HPDE6-E6E7 (cell line): ENCODE results near the gene CLPX.
"Not testable (repeated sequence)": the region's sequence is repeated elsewhere in the genome, so short reads cannot be mapped to it uniquely, and the experiment has no call there.

Experiments
- DNase-seq: peaks from one replicate; pipeline ENCODE4 v3.0.0; 2011; ENCODE audit warnings: missing footprints; ENCODE audit errors: extremely low spot score

Gene CLPX

DNA sequence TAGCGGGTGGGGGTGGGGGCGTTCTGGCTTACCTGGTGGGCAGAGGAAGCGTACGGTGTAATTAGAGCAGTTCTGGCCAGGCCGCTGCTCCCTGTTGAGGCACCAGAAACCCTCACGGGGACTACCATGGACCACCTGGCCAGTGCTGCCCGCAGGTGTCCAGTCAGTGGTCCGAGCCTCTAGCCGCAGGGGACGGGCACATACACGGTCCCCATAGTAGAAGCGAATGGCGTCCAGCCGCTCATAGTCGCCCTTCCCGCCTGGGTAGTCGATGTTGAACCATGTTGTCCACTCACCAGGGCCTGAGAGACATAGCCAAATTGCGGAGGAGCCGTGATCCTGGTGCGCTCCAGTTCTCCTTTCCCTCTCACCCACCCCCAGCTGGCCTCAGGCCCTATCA is 21.6 kb upstream of the CLPX start:
- DNase-seq: no peak

DNA sequence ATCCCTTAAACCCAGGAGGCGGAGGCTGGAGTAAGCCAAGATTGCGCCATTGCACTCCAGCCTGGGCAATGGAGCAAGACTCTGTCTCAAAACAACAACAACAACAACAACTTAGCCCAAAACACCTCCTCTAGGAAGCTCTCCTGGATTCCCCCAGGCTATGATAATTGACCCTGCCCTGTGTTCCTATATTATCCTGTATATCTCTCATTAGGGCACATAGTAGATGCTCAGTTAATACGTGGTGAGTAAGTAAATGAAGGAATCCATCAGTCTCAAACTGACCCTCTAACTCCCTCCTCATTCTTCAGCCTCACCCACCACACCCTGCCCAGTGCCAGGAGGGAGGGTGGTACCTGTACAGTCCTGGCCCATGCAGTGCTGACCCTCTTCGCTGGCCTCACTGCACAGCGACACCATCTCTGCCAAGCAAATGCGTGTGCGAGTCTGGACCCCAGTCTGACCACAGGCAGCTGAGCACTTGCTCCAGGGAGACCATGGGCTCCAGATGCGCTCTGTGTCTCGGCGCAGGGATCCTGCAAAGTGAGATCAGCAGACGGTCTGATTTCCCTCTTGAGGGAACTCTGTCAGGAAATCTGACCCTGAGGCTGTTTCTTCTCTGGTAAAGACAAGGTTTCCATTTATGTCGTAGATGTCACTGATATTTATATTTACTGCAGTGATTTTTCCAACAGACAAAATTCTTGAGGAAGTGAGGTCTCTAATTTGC is 20.0 kb upstream of the CLPX start:
- no peak for DNase-seq

DNA sequence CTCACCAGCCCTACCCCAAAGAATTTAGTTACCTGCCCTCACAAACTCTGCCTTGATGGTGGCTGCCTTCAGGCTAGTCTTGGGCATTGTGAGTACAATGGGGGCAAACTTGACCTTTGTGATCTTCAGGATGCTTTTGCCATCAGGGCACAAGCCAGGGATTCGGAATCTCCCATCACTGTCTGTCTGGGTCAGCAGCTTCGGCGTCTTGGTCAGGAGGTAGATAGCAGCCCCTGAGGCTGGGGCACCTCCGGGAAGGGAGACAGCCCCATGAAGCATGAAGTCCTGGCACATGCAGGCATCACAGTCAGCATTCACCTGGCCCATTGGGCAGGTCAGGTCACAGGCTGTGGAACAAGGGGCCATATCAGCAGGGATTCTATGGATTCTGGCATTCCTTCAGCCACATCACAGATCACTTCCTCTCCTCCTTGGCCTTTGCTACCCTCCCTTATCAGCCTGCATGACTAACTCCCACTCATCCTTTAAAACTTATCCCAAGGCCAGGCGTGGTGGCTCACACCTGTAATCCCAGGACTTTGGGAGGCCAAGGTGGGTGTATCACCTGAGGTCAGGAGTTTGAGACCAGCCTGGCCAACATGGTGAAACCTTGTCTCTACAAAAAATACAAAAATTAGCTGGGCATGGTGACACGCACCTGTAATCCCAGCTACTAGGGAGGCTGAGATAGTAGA is 19.2 kb upstream of the CLPX start:
- DNase-seq: no peak

DNA sequence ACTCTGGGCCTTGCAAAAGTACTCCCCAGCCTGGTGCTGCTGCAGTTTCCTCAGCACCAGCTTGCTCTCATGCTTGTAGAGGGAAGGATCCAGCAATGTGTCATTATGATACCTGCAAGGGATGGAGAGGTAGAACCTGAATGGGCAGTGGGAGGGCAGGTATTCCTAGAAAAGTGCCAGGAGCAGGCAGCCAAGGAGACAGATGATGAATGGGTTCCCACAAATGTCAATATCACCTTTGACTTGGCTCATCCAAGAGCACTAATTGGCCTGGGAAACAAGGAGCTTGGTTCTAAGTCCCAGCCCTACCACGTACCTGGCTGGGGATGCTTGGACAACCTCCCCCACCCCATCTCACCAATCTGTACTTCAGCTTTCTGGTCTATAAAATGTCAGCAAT is 16.8 kb upstream of the CLPX start:
- DNase-seq: no peak

DNA sequence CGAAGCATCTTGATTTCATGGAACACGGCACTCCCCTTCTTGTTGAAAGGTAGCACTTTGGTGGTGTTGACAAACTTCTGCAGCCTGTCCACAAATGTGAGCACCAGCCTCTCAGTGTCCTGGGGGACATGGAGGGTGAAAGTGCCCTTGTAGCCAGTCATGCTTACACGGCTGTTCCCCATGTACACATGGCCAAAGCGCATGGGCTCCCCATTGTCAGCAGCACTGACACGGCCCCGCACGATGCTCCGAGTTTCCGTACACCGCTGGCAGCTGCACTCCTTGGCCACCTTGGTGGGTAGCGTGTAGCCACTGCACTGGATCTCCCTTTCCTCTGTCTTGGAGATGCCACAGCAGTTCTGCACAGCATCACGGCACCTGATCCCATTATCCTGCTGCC is 13.4 kb upstream of the CLPX start:
- DNase-seq: no peak

DNA sequence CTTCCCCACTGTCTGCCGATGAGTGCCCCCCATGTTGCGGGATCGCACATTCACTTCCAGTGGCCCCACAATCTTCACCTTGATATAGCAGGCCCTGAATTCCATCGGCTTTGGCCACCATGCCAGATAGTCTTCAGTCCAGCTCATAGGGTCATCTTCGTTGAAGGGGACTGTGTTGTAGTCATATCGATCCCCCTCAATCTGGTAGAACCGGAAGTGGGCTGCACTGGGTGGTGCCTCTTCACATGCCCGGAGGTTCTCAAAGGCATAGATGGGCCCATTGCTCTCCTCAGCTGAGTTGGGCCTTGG is 12.1 kb upstream of the CLPX start:
- no peak for DNase-seq

DNA sequence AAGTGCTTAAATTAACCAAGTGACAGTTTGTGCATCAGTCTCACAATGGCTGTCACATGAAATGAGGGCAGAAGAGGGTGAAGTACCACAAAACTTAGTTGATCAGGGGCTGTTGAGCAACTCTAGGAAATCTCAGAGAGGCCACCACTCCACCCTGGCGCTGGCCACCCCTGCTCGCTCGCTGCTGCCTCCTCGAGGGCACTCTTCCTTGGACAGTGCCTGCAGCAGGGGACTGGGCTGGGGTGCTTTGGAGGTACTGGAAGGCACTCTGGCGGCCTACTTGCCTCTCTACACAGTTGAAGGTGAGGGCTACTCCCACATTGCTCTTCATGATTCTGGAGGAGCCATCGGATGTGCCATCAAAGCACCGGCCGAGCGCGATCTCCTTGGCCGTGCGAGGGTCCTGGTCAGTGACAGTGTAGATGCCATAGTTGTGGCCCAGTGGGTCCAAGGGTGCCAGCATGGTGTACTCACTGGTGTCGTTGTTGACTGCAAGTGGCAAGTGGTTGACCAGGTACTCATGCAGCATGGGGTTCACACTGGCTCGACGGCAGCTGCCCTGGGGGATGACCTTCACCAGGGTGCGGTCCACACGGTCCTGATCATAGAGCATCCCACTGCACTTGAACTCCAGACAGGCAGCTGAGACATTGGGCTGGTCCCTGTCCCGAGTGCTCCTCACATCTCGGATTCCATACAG is 11.6 kb upstream of the CLPX start:
- DNase-seq: no peak

DNA sequence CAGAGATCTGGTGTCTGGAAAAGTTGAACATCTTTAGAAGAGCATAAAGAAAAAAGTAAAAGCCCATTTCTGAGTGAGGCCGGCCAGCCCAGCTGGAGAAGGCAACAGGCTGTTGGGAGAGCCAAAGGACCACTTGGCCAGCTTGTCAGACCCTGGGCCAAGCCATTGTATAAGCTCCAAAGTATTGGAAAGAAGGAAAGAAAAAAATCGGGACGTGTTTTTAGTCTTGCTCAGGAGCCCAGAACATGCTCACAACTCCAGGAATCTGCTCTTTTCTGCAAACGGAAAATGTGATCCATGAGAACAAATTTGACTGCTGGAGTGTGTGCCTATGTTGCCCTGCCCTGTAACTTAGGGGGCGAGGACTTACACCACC is 10.4 kb upstream of the CLPX start:
- DNase-seq: no peak

DNA sequence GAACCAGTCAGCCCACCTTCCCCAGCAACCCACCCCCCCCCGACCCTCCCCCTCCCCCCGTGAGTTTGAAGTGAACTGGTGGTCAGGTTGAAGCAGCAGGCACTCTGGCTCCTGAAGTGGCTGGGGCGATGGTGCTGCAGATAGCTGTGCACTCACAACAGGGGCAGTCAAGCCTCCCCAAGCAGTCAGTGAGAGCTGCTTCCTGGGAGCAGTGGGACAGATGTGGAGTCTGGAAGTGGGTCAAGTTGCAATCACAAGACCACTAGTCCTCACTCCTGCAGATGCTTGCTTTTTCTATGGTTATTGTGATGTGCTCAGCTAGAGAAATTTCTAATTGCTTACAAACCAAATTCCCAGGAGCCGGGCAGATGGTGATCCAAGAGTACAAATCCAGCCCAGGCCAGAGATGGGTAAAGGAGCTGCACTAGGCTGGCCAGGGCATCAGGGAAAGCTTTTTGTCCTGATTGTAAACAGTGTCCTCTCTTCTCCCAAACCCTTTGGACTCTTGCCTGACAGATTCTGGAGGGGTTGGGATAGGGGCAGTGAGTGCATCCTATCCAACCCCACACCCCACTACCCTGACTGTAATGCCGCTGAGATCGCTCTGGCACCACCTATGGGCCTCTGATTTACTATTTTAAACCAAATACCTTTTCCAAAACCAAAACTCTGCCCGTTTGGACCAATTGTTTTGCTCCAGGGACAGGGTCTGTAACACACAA is 9.8 kb upstream of the CLPX start:
- no peak for DNase-seq

DNA sequence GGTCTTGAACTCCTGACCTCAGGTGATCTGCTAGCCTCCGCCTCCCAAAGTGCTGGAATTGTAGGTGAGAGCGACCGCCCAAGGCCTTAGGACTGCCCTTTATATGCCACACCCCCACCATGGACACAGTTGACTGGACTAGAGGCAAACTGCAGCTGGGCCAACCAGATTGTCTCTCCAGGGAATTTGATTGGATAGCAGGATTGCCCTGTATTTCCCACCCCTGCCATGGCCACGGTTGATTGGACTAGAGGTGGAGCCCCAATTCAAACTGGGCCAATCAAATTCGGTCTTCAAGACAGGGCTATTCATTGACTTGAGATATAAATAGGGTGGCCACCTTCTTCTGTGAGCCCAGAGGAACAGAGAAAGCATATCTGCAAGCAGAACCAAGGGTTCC is 6.9 kb upstream of the CLPX start:
- no peak for DNase-seq

DNA sequence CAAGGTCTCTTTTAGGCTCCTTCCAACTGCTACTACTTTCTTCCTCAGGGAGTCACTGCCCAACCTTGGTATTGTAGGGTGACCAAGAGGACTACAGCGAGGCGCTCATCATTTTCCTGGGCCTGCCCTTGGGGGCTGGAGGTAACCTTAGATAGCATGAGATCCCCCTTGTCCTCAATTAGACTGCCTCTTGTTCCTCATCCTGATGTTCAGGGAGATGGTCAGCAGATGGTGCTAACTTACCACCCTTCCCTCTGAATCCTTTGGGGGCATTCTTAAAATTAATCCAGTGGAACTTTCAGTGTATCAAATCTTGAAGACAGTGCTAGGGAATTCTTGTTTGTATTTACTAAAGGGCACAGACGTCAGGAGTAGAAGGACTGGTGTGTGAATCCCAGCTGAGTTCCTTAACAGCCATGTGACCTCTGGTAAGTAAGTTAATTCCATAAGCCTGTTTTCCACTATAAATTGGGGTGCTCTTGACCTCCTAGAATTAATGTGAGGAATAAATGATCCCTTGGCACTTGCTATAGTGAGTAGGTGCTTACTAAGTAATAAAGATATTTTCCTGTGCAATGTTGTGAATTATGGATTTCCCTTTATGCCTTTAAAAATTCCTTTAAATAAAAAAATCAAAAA is 4.1 kb upstream of the CLPX start:
- no peak for DNase-seq

DNA sequence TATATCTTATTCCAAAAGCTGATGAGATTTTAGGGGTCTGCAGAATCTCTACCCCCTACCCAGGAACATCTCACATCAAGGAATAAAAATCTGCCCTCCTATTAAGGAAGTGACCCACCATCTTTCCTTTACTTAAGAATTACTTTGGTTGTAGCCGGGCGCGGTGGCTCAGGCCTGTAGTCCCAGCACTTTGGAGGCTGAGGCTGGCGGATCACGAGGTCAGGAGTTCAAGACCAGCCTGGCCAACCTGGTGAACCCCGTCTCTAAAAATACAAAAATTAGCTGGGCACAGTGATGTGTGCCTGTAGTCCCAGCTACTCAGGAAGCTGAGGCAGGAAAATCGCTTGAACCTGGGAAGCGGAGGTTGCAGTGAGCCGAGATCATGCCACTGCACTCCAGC is 3.3 kb upstream of the CLPX start:
- not testable (repeated sequence) for DNase-seq

DNA sequence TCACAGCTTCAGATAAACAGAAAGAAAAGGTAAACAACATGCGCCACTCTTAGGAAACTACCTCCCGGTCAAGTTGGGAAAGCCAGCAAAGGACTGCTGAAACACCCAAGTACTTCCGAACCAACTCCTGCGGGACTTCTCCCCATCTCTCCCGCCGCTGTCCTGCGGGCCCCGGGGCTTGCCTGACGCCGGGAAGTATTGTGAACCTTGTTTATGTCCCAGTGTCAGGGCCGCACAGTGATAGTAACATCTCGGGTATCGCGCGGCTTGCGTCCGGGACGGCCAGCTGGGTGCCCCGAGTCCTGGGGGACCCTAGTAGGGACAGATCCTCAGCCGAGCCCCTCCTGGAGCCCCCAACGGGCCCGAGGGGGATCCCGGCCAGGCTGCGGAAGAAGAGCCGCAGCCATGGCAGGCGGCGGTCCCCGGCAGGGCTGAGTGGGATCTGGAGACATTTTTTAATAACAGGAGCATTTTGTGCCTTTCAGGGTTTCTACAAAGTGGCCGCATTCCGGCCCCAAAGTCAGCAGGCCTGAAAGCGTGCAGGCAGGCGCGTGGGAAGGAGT is 756 bp downstream of the CLPX start:
- DNase-seq: peak; percentile 43

DNA sequence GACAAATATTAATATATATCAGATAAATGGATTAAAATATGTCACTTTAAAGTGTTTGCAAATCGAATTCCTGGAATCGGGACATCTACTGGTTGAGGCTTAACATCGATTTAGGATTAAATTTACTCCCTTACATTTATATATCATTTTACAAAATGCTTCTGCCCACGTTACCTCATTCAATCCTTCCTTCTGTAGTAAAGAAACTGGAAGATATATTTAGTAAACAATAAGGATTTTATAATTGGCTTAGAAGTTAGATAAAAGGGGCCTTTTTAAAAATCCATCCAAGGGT is 1.3 kb downstream of the CLPX start:
- DNase-seq: no peak

DNA sequence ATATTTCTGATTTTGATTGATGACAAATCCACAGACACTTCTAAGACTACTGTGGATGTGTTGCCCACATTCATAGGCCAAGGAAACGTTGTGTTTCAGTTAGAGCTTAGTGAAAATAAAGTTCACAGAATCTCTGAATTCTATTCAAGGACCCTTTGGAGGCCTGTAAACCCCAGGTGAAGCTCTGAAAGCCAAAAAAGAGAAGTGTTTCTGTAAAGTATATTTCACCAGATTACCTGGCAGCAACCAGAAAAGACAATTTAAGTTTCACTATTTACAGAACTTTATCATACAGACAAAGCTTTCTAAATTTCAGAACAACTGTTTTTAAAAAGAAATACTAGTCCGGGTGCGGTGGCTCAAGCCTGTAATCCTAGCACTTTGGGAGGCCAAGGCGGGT is 2.6 kb downstream of the CLPX start:
- no peak for DNase-seq

DNA sequence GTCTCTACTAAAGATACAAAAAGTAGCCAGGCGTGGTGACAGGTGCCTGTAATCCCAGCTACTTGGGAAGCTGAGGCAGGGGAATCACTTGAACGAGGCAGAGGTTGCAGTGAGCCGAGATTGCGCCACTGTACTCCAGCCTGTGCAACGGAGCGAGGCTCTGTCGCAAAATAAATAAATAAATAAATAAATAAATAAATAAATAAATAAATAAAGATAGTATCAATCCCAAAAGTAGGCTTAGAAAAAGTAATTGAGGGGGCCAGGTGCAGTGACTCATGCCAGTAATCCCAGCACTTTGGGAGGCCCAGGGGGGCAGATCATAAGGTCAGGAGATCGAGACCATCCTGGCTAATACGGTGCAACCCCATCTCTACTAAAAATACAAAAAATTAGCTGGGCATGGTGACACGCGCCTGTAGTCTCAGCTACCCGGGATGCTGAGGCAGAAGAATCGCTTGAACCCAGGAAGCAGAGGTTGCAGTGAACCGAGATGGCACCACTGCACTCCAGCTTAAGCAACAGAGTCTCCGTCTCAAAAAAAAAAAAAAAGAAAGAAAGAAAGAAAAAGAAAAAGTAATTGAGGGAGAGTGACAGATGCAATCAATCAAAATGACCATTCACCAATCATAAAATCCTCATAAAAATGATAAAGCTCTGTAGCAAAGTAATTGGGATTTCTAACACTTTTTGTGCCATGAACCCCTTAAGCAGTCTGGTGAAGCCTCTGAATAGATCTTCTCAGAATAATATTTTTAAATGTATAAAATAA is 3.4 kb downstream of the CLPX start:
- DNase-seq: not testable (repeated sequence)

DNA sequence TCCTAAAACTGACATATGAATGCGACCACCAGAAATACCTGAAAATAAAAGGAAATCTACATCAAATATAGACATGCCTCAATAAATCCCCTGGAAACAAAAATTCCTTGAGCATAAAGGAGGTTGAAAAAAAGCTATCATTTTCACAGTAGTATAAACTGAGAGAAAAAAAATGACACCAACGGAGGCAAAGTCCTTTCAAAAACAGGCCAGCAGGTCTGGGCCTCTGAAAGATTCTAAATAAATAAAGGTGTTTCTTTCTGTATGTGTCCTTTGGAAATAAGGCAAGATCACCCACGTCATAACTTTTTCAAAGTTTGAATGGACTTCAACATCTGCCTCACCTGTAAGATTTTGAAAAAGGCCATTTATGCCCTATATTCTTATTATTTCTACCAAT is 5.0 kb downstream of the CLPX start:
- no peak for DNase-seq

DNA sequence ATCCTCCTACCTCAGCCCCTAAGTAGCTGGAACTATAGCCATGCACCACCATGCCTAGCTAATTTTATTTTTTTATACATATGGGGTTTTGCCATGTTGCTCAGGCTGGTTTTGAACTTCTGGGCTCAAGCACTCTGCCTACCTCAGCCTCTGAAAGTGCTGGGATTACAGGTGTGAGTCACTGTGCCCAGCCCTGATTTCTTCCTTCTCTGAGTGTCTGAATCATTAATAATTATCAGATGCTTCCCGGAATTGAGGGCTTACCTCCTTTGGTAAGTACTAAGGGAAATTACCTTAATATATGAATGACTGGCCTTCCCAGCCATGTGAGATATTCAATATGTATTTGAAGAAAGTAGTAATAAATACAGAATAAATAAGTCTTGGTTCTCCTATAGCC is 7.2 kb downstream of the CLPX start:
- peak; percentile 29 for DNase-seq

DNA sequence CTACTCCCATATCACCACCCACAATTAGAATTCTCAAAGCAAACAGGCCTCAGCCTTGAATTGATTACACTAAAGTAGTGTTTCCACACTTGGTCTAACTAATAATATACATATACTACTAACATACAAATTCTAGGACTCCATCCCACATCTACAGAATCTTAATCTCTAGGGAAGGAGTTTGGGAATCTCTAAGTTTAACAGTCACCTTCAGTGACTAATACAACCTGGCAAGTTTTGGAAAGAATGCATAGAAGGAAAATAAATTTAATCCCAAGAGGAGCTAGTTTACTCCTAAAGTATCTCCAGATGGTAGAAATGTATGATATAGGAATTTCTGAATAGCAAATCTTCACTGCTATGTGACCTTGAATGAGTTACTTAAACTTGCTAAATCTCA is 9.1 kb downstream of the CLPX start:
- no peak for DNase-seq

DNA sequence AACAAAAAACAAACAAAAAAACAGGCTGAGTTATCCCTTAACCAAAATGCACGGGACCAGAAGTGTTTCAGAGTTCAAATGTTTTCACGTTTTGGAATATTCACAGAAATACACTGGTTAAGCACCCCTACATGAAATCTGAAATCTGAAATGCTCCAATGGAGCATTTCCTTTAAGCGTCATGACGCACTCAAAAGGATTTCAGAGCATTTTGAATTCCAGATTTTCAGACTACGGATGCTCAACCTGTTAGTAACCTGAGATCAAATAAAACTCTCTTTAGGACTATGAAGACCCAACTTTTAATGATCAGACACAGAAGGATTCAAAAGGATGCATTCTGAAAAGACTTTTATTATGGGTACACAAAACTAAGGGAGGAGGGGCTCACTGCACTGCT is 9.6 kb downstream of the CLPX start:
- DNase-seq: no peak

DNA sequence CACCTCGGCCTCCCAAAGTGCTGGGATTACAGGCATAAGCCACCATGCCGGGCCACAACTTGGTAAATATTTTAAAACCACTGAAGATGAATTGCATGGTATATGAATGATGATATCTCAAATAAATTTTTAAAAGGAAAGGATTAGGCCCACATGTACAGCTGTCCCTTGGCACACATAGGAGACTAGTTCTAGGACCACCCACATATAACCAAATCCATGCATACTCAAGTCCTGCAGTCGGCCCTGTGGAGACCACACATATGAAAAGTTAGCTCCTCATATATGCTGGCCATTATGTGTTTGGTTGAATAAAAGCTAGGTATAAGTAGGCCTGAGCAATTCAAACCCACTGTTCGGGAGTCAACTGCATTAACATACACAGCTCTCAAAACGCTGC is 10.6 kb downstream of the CLPX start:
- no peak for DNase-seq
